ENCODE measurements around the gene PCDHGB2.

DNA sequence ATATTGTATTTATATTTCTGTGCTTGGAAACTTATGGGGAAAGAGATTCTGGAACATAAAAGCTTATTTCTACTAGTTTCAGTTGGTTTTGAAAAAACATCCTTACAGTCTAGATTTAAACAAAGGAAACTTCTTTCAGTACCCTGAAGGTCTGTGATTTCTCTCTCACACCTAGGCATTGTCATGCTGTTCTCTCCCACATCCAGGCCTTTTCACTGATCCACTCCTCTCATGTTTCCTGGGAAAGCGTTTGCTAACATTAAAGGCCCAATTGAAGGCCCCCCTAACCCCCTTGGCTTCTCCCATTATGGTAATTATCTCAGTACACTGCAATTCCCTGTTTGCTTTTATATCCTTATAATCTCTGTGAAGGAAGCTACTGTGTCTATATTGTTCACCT is 17.0 kb upstream of the PCDHGB2 start:
- TF ChIP-seq POLR2A (IDR thresholded peaks at IDR 0.05) (no peak), EP300 (IDR thresholded peaks at IDR 0.05) (no peak)
- TF ChIP-seq, protein P1, sequence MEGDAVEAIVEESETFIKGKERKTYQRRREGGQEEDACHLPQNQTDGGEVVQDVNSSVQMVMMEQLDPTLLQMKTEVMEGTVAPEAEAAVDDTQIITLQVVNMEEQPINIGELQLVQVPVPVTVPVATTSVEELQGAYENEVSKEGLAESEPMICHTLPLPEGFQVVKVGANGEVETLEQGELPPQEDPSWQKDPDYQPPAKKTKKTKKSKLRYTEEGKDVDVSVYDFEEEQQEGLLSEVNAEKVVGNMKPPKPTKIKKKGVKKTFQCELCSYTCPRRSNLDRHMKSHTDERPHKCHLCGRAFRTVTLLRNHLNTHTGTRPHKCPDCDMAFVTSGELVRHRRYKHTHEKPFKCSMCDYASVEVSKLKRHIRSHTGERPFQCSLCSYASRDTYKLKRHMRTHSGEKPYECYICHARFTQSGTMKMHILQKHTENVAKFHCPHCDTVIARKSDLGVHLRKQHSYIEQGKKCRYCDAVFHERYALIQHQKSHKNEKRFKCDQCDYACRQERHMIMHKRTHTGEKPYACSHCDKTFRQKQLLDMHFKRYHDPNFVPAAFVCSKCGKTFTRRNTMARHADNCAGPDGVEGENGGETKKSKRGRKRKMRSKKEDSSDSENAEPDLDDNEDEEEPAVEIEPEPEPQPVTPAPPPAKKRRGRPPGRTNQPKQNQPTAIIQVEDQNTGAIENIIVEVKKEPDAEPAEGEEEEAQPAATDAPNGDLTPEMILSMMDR (IDR thresholded peaks at IDR 0.05) = no peak
